Epithelial cell of alveolus of lung (primary cell): ENCODE measurements around the gene TMEM141. TPM values are rescaled to one million over a fixed set of nuclear protein-coding genes. Genes with fewer than 3 reads are reported as not detected.

Experiments used
- total RNA-seq: library from RNA; depleted of rRNA; stranded (reverse); fragments of >200 nt; gene quantifications from 2 replicates; pipeline ENCODE4 v1.2.1, GENCODE V29; 2015

Gene TMEM141
- total RNA-seq = 57.3 and 94.1 TPM in 2 replicates

DNA sequence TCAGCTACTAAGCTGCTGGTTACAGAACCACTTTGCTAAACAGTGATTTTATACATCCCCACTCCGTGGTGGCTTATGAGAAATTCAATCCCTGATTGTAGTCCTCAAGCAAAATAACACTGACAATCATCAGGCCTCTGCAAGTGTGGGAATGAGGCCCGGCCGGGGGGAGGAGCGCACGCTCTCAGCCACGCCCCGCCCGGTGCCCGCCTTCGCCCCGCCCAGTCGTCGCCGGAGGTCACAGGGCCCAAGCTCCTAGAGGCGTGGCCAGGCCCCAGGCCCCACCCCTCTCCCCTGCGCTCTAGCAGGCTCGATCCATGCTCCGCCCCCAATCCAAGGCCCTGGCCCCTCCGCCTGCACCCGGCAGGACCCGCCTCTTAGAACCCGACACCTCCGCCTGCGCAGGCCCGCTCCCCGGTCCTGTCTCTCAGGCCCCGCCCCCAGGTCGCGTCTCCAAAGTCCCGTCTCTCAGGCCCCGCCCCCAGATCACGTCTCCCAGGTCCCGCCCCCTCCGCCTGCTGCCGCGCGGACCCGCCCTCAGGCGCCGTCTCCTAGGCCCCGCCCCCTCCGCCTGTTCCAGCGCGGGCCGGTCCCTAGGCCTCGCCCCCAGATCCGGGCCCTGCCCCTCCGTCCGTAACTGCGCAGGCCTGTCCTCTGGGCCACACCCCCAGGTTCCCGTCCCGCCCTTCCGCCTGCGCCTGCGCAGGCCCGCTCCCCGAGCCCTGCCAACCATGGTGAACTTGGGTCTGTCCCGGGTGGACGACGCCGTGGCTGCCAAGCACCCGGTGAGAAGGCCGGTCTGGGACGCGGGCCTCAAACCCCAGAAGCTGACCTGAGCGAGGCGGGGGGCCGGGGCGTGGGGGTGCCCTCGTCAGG is at the start of gene TMEM141:
Gene TMEM141 (plus strand): TSS at position 705 of the 876 bp plus-strand sequence. CDS start 27 bp downstream, at position 732.

DNA sequence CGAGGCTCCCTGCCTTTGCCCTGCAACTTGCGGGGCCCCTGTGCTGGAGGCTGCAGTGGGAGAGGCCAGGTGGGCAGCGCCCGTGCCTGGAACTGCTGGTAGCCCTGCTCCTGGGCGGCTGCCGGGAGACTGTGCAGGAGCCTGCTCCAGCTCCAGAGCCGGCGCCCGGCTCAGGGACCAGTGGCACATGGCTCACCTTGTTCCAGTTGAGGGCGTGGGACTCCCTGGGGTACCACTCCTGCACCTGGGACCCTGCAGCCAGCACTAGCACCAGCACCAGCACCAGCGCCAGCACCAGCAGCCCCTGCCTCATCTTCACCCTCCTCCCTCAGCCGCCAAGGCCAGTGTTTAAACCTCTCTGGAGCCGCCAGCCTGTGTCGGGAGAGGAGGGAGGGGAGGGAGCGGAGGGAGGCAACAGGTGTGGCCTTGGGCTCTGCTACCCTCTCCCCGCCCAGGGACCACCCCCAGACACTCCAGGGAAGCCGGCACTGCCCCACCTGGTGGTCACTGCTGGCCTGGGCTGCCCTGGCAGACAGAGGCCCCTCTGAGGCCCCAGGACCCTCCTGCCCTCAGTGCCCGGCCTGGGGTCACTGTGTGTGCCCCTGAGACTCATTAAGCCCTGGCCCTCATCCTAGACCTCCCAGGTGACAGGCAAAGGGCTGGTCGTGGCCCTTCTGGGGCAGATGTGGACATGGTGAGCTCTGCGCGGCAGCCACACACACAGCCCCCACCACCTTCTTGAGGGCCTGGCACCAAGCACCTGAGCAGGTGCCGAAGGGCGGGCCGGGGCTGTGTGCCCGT is 48.4 kb upstream of the TMEM141 start, which contains the start of gene LCN10:
Gene LCN10 (minus strand): TSS at position 350 of the 801 bp plus-strand sequence. CDS start 37 bp downstream, at position 313.

DNA sequence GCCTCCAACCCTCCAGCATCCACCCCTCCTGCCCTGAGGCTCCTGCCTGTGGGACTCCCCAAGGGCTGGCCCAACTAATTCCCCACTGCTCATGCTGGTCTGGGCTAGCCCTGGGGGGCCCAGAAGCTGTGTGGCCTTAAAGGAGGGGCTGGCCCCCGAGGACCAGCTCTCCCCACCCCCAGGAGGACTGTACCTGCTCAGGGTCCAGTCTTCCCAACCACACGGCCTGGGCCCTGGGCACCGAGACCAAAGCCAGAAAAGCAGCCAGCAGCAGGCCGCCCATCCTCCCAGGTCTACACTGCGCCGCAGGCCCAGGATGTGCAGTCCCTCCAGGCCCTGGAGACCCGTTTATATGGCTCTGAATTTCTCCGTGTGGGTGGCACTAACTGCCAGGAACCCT is 42.9 kb upstream of the TMEM141 start, which contains the start of gene LCN6:
Gene LCN6 (minus strand): TSS at position 325 of the 400 bp plus-strand sequence. CDS start 42 bp downstream, at position 283.

DNA sequence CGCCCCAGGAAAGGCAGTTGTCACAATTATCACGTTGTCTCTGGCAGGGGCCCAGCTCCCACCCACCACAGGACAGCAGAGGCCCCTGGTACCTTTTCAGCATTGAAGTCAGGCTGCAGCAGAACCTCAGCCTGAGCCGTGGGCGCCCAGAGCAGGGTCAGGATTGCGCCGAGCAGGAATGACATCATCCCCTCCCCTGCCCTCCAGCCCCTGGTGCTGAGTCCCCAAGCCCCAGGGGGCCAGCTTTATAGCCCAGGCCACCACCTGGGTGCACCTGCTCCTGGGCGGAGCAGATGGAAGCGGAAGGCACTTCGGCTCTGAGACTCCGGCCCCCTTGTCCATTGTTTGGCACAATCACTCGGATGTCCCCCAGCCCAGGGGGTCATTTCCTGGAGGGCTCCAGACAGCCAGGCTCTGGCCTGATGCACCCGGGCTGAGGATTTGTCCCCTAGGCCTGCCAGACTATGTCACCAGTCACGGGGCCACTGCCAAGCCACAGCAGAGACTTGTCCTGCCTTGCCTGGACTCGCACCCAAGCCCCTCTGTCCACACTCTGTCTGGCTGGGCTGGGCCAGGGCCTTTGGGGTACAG is 26.7 kb upstream of the TMEM141 start, which contains the start of gene LCN15:
Gene LCN15 (minus strand): TSS at position 218 of the 591 bp plus-strand sequence. CDS start 30 bp downstream, at position 188.

DNA sequence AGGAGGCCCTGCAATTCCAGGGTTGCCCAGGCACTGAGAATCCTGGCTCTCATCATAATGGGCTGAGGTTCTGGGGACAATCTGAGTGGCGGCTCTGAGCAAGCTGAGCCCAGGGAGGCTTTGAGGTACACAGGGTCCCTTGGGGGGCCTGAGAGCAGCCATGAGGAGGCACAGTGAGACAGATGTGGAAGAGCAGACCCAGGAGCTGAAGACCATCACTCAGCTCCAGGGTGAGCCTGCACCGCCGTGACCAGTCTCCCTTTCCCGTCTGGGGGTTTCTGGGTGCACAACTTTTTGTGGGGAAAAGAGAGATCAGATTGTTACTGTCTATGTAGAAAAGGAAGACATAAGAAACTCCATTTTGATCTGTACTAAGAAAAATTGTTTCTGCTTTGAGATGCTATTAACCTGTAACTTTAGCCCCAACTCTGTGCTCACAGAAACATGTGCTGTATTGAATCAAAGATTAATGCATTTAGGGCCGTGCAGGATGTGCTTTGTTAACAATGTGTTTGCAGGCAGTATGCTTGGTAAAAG is 5.2 kb downstream of the TMEM141 start, which contains the start of gene CCDC183:
Gene CCDC183 (plus strand): TSS at position 101 of the 537 bp plus-strand sequence. CDS start 60 bp downstream, at position 161.

DNA sequence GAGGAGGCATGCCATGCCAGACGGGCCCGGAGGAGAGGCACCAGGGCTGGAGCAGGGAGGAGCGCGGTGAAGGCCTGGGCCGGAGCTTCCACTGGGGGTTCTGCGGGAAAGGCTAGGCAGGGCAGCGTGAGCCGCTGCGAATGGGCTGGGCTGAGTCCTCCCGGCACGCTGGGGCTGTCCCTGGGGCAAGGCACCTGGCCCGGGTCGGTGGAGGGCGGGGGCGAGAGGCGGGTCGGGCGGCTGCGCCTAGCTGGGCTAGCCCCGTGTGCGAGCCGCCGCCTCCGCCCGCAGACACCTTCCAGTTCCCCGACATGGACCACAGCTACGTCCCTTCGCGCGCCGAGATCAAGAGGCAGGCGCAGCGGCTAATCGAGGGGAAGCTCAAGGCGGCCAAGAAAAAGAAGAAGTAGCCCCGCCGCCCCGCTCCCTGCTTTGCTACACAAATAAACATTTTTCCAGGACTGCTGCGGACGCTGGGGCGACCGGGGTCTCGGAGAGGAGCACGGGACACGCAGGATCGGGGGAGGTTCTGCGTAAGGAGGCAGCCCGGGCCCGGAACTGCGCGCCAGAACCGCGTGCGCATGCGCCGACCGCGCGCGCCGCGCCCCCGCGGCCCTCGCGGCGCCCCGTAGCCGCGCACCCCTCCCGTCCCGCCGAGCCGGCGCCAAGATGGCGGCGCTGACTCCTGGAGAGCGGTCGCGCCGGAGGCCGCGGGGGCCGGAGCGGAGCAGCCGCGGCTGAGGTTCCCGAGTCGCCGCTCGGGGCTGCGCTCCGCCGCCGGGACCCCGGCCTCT is 16.3 kb downstream of the TMEM141 start, which contains the start of gene RABL6:
Gene RABL6 (plus strand): TSS at position 668 of the 794 bp plus-strand sequence. CDS start 249 bp downstream, outside the sequence.

DNA sequence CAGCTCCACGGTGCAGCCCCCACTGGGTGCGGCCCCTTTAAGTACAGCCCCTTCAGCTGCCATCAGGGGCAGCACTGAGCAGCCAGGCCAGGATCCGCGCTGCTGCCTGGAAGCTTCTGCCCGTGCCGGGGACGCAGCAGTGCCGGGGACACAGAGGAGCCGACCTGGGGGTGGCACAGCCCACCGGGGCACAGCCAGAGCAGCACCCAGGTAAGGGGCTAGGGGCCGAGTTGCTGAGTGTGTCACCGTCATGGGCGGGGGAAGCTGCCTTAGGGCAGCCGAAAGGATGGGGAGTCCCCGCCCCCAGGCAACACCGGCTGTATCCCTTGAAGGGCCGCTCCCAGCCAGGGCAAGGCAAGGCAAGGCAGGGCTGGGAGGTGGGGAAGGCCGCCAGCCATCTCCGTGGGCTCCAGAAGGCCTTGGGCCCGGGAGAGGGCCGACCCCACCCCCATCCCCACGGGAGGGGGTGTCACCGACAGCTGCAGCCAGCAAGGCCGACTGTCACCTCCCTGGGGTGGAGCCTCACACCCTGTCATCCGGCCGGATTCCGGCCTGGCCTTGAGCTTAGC is 51.3 kb downstream of the TMEM141 start, which contains the start of gene AJM1:
Gene AJM1 (plus strand): TSS at position 99 of the 569 bp plus-strand sequence. CDS start 1,937 bp downstream, outside the sequence.

Other genes with a start within 250 kb of the TMEM141 start
- gene NOTCH1, start 245.3 kb upstream of the TMEM141 start, total RNA-seq = 11.7 and 13.7 TPM in 2 replicates
- gene EGFL7, start 128.4 kb upstream of the TMEM141 start, total RNA-seq = 26.7 and 30.1 TPM in 2 replicates
- 45.6 and 50.7 TPM in 2 replicates for gene AGPAT2, start 103.9 kb upstream of the TMEM141 start, total RNA-seq
- gene DIPK1B, start 78.8 kb upstream of the TMEM141 start, total RNA-seq = 3.2 and 29.0 TPM in 2 replicates
- gene LCN10, start 48.4 kb upstream of the TMEM141 start, total RNA-seq = not detected in 2 replicates
- gene LCN6, start 42.8 kb upstream of the TMEM141 start, total RNA-seq = not detected in 2 replicates
- not detected in 2 replicates for gene LCN8, start 33.1 kb upstream of the TMEM141 start, total RNA-seq
- gene LCN15, start 26.8 kb upstream of the TMEM141 start, total RNA-seq = not detected in 2 replicates
- 1.1 TPM in 1 of 2 replicates, not detected in the other for gene CCDC183, start 5.0 kb downstream of the TMEM141 start, total RNA-seq
- 57.3 and 90.6 TPM in 2 replicates for gene RABL6, start 16.6 kb downstream of the TMEM141 start, total RNA-seq
- 0.52 and 0.88 TPM in 2 replicates for gene AJM1, start 51.1 kb downstream of the TMEM141 start, total RNA-seq
- gene PHPT1, start 58.1 kb downstream of the TMEM141 start, total RNA-seq = 101 and 129 TPM in 2 replicates
- gene MAMDC4, start 61.0 kb downstream of the TMEM141 start, total RNA-seq = 0.91 and 2.2 TPM in 2 replicates
- 305 and 403 TPM in 2 replicates for gene EDF1, start 75.0 kb downstream of the TMEM141 start, total RNA-seq
- gene TRAF2, start 95.2 kb downstream of the TMEM141 start, total RNA-seq = 8.5 and 11.9 TPM in 2 replicates
- gene FBXW5, start 153.4 kb downstream of the TMEM141 start, total RNA-seq = 127 and 134 TPM in 2 replicates
- not detected in 2 replicates for gene C8G, start 153.9 kb downstream of the TMEM141 start, total RNA-seq
- gene LCN12, start 160.9 kb downstream of the TMEM141 start, total RNA-seq = not detected in 2 replicates
- 0.39 and 78.2 TPM in 2 replicates for gene PTGDS, start 186.2 kb downstream of the TMEM141 start, total RNA-seq
- gene LCNL1, start 191.6 kb downstream of the TMEM141 start, total RNA-seq = 1.9 TPM in 1 of 2 replicates, not detected in the other
- gene PAXX, start 201.1 kb downstream of the TMEM141 start, total RNA-seq = 19.1 and 33.0 TPM in 2 replicates
- 3.1 and 6.2 TPM in 2 replicates for gene CLIC3, start 205.2 kb downstream of the TMEM141 start, total RNA-seq
- gene ABCA2, start 236.9 kb downstream of the TMEM141 start, total RNA-seq = 14.9 and 15.8 TPM in 2 replicates
- gene FUT7, start 240.7 kb downstream of the TMEM141 start, total RNA-seq = not detected in 2 replicates